Mesothelial cell of epicardium (in vitro differentiated cells): Measurements from ENCODE around the gene CES3. TPM values are rescaled to one million over a fixed set of nuclear protein-coding genes. Genes with fewer than 3 reads are reported as not detected.

Source experiments
- DNase-seq, 2 experiments: peaks; one replicate each; pipeline ENCODE4 v3.0.0; 2021; ENCODE audit warnings: low spot score in 2 of 2; ENCODE audit not compliant: unreplicated experiment in 2 of 2
- H3K27ac Mint-ChIP-seq: 2 replicates; pipeline ENCODE4 v1.8.0; 2021; ENCODE audit warnings: mixed read lengths
- H3K27me3 Mint-ChIP-seq: 2 replicates; pipeline ENCODE4 v1.8.0; 2021; ENCODE audit warnings: low read depth, mixed read lengths
- H3K36me3 Mint-ChIP-seq: 2 replicates; pipeline ENCODE4 v1.8.0; 2021; ENCODE audit warnings: mixed read lengths
- H3K4me1 Mint-ChIP-seq: 2 replicates; pipeline ENCODE4 v1.8.0; 2021; ENCODE audit warnings: mixed read lengths
- H3K4me3 Mint-ChIP-seq: 2 replicates; pipeline ENCODE4 v1.8.0; 2021; ENCODE audit warnings: mild to moderate bottlenecking, moderate library complexity, mixed read lengths
- H3K9me3 Mint-ChIP-seq: 2 replicates; pipeline ENCODE4 v1.8.0; 2021; ENCODE audit warnings: mixed read lengths
- total RNA-seq: library from RNA; stranded (reverse); gene quantifications from 3 replicates; pipeline ENCODE4 v1.2.1, GENCODE V29; 2021
- TF ChIP-seq, protein P1 (sequence below): fragments of 200-600 bp; sonication (generic); IDR thresholded peaks from one replicate; pipeline ENCODE4 v1.5.0; 2021; ENCODE audit warnings: antibody characterized with exemption; ENCODE audit not compliant: unreplicated experiment

Gene CES3, protein sequence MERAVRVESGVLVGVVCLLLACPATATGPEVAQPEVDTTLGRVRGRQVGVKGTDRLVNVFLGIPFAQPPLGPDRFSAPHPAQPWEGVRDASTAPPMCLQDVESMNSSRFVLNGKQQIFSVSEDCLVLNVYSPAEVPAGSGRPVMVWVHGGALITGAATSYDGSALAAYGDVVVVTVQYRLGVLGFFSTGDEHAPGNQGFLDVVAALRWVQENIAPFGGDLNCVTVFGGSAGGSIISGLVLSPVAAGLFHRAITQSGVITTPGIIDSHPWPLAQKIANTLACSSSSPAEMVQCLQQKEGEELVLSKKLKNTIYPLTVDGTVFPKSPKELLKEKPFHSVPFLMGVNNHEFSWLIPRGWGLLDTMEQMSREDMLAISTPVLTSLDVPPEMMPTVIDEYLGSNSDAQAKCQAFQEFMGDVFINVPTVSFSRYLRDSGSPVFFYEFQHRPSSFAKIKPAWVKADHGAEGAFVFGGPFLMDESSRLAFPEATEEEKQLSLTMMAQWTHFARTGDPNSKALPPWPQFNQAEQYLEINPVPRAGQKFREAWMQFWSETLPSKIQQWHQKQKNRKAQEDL
- 4.8 to 5.4 TPM (median 5.1 TPM) in 3 replicates for total RNA-seq

DNA sequence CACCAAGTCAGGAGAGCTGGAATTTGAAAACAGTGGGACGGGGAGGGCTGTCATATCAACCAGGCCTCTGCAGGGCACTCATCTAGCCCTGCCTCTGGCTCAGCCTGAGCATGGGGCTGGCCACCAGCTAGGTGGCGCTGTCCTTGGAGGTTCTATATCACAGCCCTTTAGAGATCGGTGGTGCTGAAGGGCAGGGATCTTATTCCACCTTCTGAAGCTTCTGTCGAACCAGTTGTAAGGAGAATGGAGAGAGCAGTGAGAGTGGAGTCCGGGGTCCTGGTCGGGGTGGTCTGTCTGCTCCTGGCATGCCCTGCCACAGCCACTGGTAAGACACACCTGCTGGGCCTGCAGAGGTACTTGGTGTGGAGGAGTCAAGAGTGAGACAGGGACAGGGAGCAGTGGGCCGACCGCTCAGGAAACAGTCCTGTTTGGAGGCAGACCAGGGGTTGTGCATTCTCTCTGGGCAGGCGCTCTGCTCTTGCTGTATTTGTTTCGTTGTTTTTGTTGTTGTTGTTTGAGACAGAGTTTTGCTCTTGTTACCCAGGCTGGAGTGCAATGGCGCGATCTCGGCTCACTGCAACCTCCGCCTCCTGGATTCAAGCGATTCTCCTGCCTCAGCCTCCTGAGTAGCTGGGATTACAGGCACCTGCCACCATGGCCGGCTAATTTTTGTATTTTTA lies at the start of gene CES3:
TSS of gene CES3 (plus strand) at position 202 of the 680 bp plus-strand sequence. CDS start at position 244, 42 bp downstream.
- peak in 1 of 2 experiments; percentile 72 for DNase-seq
- TF ChIP-seq, protein P1, sequence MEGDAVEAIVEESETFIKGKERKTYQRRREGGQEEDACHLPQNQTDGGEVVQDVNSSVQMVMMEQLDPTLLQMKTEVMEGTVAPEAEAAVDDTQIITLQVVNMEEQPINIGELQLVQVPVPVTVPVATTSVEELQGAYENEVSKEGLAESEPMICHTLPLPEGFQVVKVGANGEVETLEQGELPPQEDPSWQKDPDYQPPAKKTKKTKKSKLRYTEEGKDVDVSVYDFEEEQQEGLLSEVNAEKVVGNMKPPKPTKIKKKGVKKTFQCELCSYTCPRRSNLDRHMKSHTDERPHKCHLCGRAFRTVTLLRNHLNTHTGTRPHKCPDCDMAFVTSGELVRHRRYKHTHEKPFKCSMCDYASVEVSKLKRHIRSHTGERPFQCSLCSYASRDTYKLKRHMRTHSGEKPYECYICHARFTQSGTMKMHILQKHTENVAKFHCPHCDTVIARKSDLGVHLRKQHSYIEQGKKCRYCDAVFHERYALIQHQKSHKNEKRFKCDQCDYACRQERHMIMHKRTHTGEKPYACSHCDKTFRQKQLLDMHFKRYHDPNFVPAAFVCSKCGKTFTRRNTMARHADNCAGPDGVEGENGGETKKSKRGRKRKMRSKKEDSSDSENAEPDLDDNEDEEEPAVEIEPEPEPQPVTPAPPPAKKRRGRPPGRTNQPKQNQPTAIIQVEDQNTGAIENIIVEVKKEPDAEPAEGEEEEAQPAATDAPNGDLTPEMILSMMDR, result peak; percentile 64
- Mint-ChIP-seq H3K27me3 (peaks cover 29% of the 10 kb centered on the region), H3K9me3 (no peaks in the 10 kb centered on the region), H3K36me3 (no peaks in the 10 kb centered on the region), H3K4me3 (peak within 1 kb of the TSS; percentile 58), H3K27ac (no peak within 1 kb of the TSS), H3K4me1 (peaks cover 3% of the 10 kb centered on the region)

DNA sequence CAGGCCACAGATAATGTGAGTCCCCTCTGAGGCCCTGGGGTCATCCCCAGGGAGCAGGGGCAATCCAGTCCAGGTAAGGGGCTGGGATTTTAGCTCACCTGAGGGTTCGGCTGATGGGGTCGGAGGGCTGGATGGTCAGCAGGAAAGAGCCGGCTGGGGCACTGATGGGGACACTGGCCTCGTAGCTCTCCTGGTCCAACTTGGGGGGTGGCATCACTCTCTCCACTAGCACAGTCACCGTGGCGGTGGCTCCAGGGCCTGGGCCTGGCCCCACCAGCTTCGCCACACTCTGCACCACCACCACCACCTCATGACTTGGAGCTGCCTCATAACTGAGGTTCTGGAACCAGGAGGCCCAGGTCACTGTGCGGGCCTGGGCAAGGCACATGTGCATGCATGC lies 49.3 kb upstream of the CES3 start:
- H3K4me3 Mint-ChIP-seq, result no peak overlapping the region
- no peaks in the 10 kb centered on the region for H3K36me3 Mint-ChIP-seq
- TF ChIP-seq, protein P1, result no peak
- no peak for DNase-seq
- H3K27me3 Mint-ChIP-seq, result peaks cover 36% of the 10 kb centered on the region
- H3K27ac Mint-ChIP-seq, result no peak overlapping the region
- no peaks in the 10 kb centered on the region for H3K4me1 Mint-ChIP-seq
- H3K9me3 Mint-ChIP-seq, result no peaks in the 10 kb centered on the region

DNA sequence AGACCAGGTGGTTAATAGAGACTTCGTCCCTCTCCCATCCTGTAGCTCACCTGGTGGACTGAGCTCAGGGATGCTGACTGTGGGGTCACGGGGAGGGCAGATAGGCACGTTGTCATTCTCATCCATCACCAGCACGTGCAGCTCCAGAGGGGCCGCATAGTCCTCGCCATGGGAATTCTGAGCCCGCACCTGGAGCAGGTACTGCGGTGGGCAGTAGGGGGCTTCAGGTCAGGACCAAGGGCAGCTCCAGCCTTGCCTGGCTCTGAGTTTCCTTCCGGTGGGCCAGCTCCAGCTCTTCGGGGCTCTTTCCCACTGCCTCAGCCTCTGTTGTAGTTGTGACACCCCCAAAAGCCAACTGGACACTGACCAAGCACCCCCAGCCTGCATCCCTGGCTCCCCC lies 48.0 kb upstream of the CES3 start:
- Mint-ChIP-seq H3K36me3 (no peaks in the 10 kb centered on the region), H3K4me1 (no peaks in the 10 kb centered on the region), H3K27me3 (peaks cover 36% of the 10 kb centered on the region), H3K27ac (no peak overlapping the region), H3K4me3 (no peak overlapping the region), H3K9me3 (no peaks in the 10 kb centered on the region)
- TF ChIP-seq, protein P1, result no peak
- DNase-seq, result no peak

DNA sequence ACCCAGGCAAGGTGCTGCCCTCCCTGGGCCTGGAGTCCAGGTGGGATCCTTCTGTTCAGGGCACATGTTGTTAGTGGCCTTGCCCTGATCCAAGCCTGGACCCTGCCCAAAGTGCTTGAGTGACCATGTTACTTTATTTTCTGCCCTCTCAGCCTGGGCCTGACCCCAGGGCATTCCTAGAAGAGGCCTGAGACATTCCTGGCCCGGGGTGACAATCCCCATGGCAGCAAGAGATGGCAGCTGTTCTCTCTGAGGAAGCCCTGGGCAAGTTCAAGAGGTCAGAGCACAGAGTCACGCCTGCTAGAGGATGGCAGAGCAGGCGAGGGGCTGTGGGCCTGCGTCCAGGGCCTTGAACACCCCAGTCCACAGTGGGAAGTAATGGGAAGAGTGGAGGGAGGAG lies 47.4 kb upstream of the CES3 start:
- no peak overlapping the region for H3K4me3 Mint-ChIP-seq
- peaks cover 31% of the 10 kb centered on the region for H3K27me3 Mint-ChIP-seq
- H3K27ac Mint-ChIP-seq, result no peak overlapping the region
- H3K9me3 Mint-ChIP-seq, result no peaks in the 10 kb centered on the region
- no peak for DNase-seq
- no peaks in the 10 kb centered on the region for H3K4me1 Mint-ChIP-seq
- H3K36me3 Mint-ChIP-seq, result no peaks in the 10 kb centered on the region
- TF ChIP-seq, protein P1, result no peak

DNA sequence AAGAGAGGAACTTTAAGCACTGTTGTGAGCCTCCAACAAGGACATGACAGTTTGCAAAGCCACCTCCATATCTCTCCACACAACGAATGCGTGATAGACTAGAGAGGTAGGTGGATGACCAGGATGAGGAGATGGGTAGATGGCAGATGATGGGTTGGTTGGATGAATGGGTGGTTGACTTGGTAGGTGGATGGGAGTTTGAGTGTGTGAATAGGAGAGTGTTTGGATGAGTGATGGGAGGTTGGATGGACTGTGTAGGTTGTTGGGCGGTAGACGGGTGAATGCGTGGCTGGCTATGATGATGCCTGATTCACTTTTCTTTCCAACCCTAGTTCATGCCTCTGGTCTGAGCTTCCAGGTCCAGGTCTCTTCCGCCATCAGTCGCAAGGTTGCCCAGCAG lies 46.5 kb upstream of the CES3 start:
- H3K9me3 Mint-ChIP-seq, result no peaks in the 10 kb centered on the region
- DNase-seq, result no peak
- H3K27me3 Mint-ChIP-seq, result peaks cover 37% of the 10 kb centered on the region
- H3K4me1 Mint-ChIP-seq, result no peaks in the 10 kb centered on the region
- H3K36me3 Mint-ChIP-seq, result no peaks in the 10 kb centered on the region
- TF ChIP-seq, protein P1, result no peak
- no peak overlapping the region for H3K27ac Mint-ChIP-seq
- H3K4me3 Mint-ChIP-seq, result no peak overlapping the region
